Mesendoderm (in vitro differentiated cells): Measurements from ENCODE around the gene EXOG.
A peak's percentile ranks its signal among the peaks of the same experiment; 100 is the strongest.

ENCODE experiments used
- DNase-seq: peaks from one replicate; pipeline ENCODE4 v3.0.0; 2013
- H2AK5ac ChIP-seq: 2 replicates; pipeline ENCODE4 v1.6.1; 2013; ENCODE audit warnings: low read length, inconsistent platforms
- H2BK120ac ChIP-seq: 2 replicates; pipeline ENCODE4 v1.6.1; 2013; ENCODE audit warnings: low read depth, mild to moderate bottlenecking, low read length, moderate library complexity, mixed read lengths
- H2BK15ac ChIP-seq: replicated peaks from 2 replicates; pipeline ENCODE4 v1.6.1; 2013; ENCODE audit warnings: low read depth, mild to moderate bottlenecking, moderate library complexity
- H2BK5ac ChIP-seq: 2 replicates; pipeline ENCODE4 v1.6.1; 2013; ENCODE audit warnings: low read length, inconsistent platforms
- H3K18ac ChIP-seq: 2 replicates; pipeline ENCODE4 v1.6.1; 2013; ENCODE audit warnings: mild to moderate bottlenecking, low read length, mixed read lengths
- H3K23ac ChIP-seq: one replicate; pipeline ENCODE4 v1.6.1; 2013; ENCODE audit warnings: low read length
- H3K27ac ChIP-seq: 2 replicates; pipeline ENCODE4 v1.5.1; 2013; ENCODE audit warnings: low read depth, mild to moderate bottlenecking, inconsistent platforms, low read length, moderate library complexity
- H3K27me3 ChIP-seq: 2 replicates; pipeline ENCODE4 v1.6.1; 2013; ENCODE audit warnings: low read length, control low read depth, mild to moderate bottlenecking, inconsistent platforms; ENCODE audit not compliant: insufficient read depth, poor library complexity
- H3K36me3 ChIP-seq: 2 replicates; pipeline ENCODE4 v1.6.1; 2013; ENCODE audit warnings: low read length, inconsistent platforms; ENCODE audit not compliant: control insufficient read depth, insufficient read depth
- H3K4ac ChIP-seq: one replicate; pipeline ENCODE4 v1.6.1; 2013; ENCODE audit warnings: low read depth, mild to moderate bottlenecking, low read length, moderate library complexity
- H3K4me1 ChIP-seq: 2 replicates; pipeline ENCODE4 v1.6.1; 2013; ENCODE audit warnings: low read depth, low read length, inconsistent platforms; ENCODE audit not compliant: control insufficient read depth
- H3K4me2 ChIP-seq: 2 replicates; pipeline ENCODE4 v1.6.1; 2013; ENCODE audit warnings: low read length
- H3K4me3 ChIP-seq: 2 replicates; pipeline ENCODE4 v1.5.1; 2013; ENCODE audit warnings: mild to moderate bottlenecking, low read length
- H3K56ac ChIP-seq: one replicate; pipeline ENCODE4 v1.6.1; 2013; ENCODE audit warnings: low read length
- H3K79me1 ChIP-seq: 2 replicates; pipeline ENCODE4 v1.6.1; 2013; ENCODE audit warnings: low read length, inconsistent platforms
- H3K79me2 ChIP-seq: 2 replicates; pipeline ENCODE4 v1.6.1; 2013; ENCODE audit warnings: mild to moderate bottlenecking, low read length; ENCODE audit not compliant: control insufficient read depth, insufficient read depth
- H3K9ac ChIP-seq: 2 replicates; pipeline ENCODE4 v1.6.1; 2013; ENCODE audit warnings: low read length, inconsistent platforms
- H4K5ac ChIP-seq: one replicate; pipeline ENCODE4 v1.6.1; 2013; ENCODE audit warnings: low read length
- H4K8ac ChIP-seq: one replicate; pipeline ENCODE4 v1.6.1; 2013; ENCODE audit warnings: low read depth, mild to moderate bottlenecking, control low read depth, low read length, moderate library complexity
- WGBS: extraction: QIAGEN DNeasy Blood & Tissue Kit; methylation state at CpG from one replicate; pipeline ENCODE4 v1.1.7; 2013; ENCODE audit warnings: low lambda C conversion rate, missing lambda C conversion rate; ENCODE audit not compliant: insufficient coverage; ENCODE audit errors: extremely low coverage; 5-methylcytosine and 5-hydroxymethylcytosine counted together

The EXOG gene

DNA sequence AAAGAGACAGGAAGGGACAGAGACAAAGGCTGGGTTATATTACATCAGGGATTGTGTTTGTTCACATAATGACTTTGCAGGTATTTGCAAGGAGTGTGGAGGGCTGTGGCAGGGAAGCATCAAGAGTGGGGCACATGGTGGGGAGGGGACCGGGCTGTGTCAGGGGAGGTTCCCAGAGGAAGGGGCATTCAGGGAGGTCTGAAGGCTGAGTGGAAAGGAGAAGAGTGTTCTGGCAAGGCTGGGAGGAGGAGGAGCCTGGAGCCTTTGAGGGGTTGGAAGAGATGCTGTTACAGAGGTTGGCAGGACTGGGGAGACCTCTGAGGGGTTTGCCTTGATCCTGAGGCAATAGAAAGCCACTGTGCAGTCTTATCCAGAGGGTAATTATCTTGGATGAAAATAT, 49.4 kb downstream of the EXOG start:
- H3K4me3 ChIP-seq = no peak overlapping the region
- no peak overlapping the region for H3K23ac ChIP-seq
- H3K56ac ChIP-seq = no peak overlapping the region
- no peak overlapping the region for H4K8ac ChIP-seq
- H3K36me3 ChIP-seq = no peaks in the 10 kb centered on the region
- H2AK5ac ChIP-seq = no peak overlapping the region
- no peaks in the 10 kb centered on the region for H3K79me1 ChIP-seq
- H3K27ac ChIP-seq = no peak overlapping the region
- no peak overlapping the region for H2BK120ac ChIP-seq
- H3K4me2 ChIP-seq = no peak overlapping the region
- H3K79me2 ChIP-seq = no peaks in the 10 kb centered on the region
- no peak overlapping the region for H3K9ac ChIP-seq
- no peak for DNase-seq
- H3K4me1 ChIP-seq = no peaks in the 10 kb centered on the region
- no CpG with 5 or more reads among the region's 1 CpG for WGBS
- no peak overlapping the region for H2BK15ac ChIP-seq
- no peak overlapping the region for H2BK5ac ChIP-seq
- H3K18ac ChIP-seq = no peak overlapping the region
- H3K4ac ChIP-seq = no peak overlapping the region
- no peak overlapping the region for H4K5ac ChIP-seq
- no peaks in the 10 kb centered on the region for H3K27me3 ChIP-seq

DNA sequence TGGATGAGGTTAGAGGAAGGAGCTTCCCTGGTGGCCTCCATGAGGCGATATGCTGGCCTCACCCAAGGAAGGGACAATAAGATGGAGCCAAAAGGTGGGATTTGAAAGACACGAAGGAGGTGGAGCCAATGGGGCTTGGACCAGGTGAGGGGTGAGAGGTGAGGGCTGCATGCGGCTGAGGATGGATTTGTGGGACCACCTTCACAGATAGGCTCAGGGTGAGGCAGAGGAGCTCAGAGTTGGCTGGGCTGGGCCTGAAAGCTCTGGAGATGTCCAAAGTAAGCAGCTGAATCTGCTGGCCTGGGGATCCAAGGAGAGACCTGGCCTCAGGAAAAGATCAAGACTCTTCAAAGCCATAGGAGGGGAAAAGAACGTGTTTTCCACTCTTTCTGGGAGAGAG, 49.8 kb downstream of the EXOG start:
- H3K56ac ChIP-seq = no peak overlapping the region
- no peaks in the 10 kb centered on the region for H3K27me3 ChIP-seq
- no peak overlapping the region for H4K5ac ChIP-seq
- no CpG with 5 or more reads among the region's 4 CpGs for WGBS
- H3K79me1 ChIP-seq = no peaks in the 10 kb centered on the region
- H3K27ac ChIP-seq = no peak overlapping the region
- no peak for DNase-seq
- no peak overlapping the region for H2BK5ac ChIP-seq
- H3K4me3 ChIP-seq = no peak overlapping the region
- H3K4me1 ChIP-seq = no peaks in the 10 kb centered on the region
- no peak overlapping the region for H3K4me2 ChIP-seq
- no peak overlapping the region for H3K18ac ChIP-seq
- no peak overlapping the region for H3K23ac ChIP-seq
- no peak overlapping the region for H3K9ac ChIP-seq
- no peak overlapping the region for H2AK5ac ChIP-seq
- H3K36me3 ChIP-seq = no peaks in the 10 kb centered on the region
- H4K8ac ChIP-seq = no peak overlapping the region
- H2BK120ac ChIP-seq = no peak overlapping the region
- no peak overlapping the region for H2BK15ac ChIP-seq
- H3K4ac ChIP-seq = no peak overlapping the region
- no peaks in the 10 kb centered on the region for H3K79me2 ChIP-seq

DNA sequence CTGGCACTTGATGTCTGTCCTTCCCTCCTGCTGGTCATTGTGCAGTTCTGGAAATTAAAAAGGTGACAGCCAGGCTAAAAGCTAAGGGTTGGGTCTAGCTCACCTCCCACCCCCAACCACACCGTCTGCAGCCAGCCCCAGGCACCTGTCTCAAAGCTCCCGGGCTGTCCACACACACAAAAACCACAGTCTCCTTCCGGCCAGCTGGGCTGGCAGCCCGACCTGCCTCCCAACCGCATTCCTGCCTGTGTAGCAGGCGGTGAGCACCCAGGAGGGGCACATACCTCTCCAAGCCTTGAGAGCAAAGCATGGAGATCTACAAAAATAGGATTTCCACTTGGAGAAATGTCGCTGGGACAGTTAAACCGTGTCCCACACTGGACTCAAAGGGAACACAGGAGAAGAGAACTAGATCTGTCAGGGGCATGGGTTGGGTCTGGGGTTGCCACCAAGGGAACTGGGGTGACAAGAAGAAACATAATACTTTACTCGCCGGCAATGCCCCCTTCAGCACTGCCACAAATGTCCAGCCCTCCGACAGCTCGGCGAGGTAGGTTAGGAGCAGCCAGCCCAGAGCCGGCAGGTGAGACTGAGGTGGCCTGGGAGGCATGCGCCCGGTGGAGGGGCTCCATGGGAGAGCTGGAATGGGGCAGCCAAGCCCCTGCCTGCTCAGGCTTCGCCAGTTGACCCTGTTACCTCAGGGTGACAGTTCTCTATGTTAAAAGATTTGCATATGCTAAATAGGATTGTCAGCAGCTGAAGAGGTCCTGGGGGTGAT, 52.2 kb downstream of the EXOG start:
- no peak overlapping the region for H4K5ac ChIP-seq
- no peak overlapping the region for H3K4me2 ChIP-seq
- peak; percentile 34 for DNase-seq
- H3K56ac ChIP-seq = no peak overlapping the region
- no peak overlapping the region for H3K4me3 ChIP-seq
- no peak overlapping the region for H3K27ac ChIP-seq
- H2AK5ac ChIP-seq = no peak overlapping the region
- no peak overlapping the region for H2BK15ac ChIP-seq
- H2BK120ac ChIP-seq = no peak overlapping the region
- H3K27me3 ChIP-seq = no peaks in the 10 kb centered on the region
- H3K23ac ChIP-seq = no peak overlapping the region
- no peak overlapping the region for H4K8ac ChIP-seq
- no peaks in the 10 kb centered on the region for H3K79me1 ChIP-seq
- no peak overlapping the region for H3K9ac ChIP-seq
- no CpG with 5 or more reads among the region's 17 CpGs for WGBS
- H3K79me2 ChIP-seq = no peaks in the 10 kb centered on the region
- no peaks in the 10 kb centered on the region for H3K4me1 ChIP-seq
- H3K18ac ChIP-seq = no peak overlapping the region
- no peak overlapping the region for H3K4ac ChIP-seq
- no peak overlapping the region for H2BK5ac ChIP-seq
- H3K36me3 ChIP-seq = no peaks in the 10 kb centered on the region

DNA sequence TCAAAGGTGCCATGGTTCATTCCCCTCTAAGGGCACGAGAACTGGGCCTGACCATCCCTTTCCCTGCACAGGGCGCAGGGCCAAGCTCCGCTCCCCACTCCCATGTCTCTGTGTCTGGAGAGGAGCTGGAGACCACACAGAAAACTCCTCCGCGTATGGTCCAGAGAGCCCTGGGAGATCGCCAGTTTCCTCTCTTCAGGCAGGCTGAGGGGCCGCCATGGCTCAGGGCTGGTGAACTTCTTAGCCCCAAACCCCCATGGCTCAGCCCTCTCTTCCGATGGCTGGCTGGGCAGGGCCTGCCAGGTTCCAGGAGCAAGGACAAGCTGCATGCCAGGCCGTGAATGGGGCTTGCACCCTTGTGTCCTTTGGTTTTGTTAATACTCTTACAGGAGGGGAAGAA, 52.9 kb downstream of the EXOG start:
- no peak for DNase-seq
- Histone ChIP-seq H3K36me3 (no peaks in the 10 kb centered on the region), H2BK120ac (no peak overlapping the region), H3K27me3 (no peaks in the 10 kb centered on the region), H3K23ac (no peak overlapping the region), H3K4ac (no peak overlapping the region), H4K5ac (no peak overlapping the region), H3K4me2 (no peak overlapping the region), H4K8ac (no peak overlapping the region), H2AK5ac (no peak overlapping the region), H3K79me2 (no peaks in the 10 kb centered on the region), H2BK5ac (no peak overlapping the region), H3K56ac (no peak overlapping the region), H3K27ac (no peak overlapping the region), H3K18ac (no peak overlapping the region), H3K4me1 (no peaks in the 10 kb centered on the region), H2BK15ac (no peak overlapping the region), H3K4me3 (no peak overlapping the region), H3K9ac (no peak overlapping the region), H3K79me1 (no peaks in the 10 kb centered on the region)
- WGBS = no CpG with 5 or more reads among the region's 9 CpGs

DNA sequence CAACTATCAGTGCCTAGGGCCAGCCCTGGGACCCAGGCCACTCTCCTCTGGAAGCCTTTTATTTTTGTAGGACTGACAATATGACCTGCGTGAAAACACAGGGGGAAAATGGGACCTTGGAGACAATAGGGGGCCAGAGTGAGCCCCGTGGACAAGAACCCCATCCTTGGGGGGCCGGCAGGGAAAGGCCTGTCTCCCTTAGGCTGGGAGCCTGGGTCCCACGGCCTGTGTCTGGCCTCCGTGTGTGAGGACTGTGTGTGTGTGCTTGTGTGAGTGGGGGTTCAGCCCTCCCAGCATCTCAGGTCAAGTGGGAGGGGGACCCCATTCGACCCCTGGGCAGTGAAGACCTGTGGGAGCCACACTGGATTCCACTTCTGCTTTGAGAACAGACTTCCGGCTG, 53.3 kb downstream of the EXOG start:
- no peak for DNase-seq
- Histone ChIP-seq H3K27ac (no peak overlapping the region), H2BK15ac (no peak overlapping the region), H2BK120ac (no peak overlapping the region), H4K5ac (no peak overlapping the region), H4K8ac (no peak overlapping the region), H3K56ac (no peak overlapping the region), H3K23ac (no peak overlapping the region), H3K4me1 (no peaks in the 10 kb centered on the region), H3K18ac (no peak overlapping the region), H3K79me2 (no peaks in the 10 kb centered on the region), H3K27me3 (no peaks in the 10 kb centered on the region), H3K9ac (no peak overlapping the region), H2AK5ac (no peak overlapping the region), H3K36me3 (no peaks in the 10 kb centered on the region), H3K79me1 (no peaks in the 10 kb centered on the region), H3K4me3 (no peak overlapping the region), H2BK5ac (no peak overlapping the region), H3K4me2 (no peak overlapping the region), H3K4ac (no peak overlapping the region)
- no CpG with 5 or more reads among the region's 7 CpGs for WGBS
